GM18951 (cell line): ENCODE measurements around the gene GLTPD2.

Experiments used
- POLR2A ChIP-seq: IDR thresholded peaks from 4 replicates; pipeline ENCODE4 v1.6.1; 2011; ENCODE audit warnings: mild to moderate bottlenecking; ENCODE audit not compliant: insufficient read length, insufficient read depth; ENCODE audit errors: extremely low read depth
- in situ Hi-C: fragments of 300-500 bp; cut with MboI; formaldehyde crosslinking; loops from one replicate; pipeline ENCODE4 v1.12.0; 2022; ENCODE audit warnings: low sequenced_read_pairs, mixed read lengths, inconsistent platforms; ENCODE audit not compliant: unreplicated experiment

The GLTPD2 gene

DNA sequence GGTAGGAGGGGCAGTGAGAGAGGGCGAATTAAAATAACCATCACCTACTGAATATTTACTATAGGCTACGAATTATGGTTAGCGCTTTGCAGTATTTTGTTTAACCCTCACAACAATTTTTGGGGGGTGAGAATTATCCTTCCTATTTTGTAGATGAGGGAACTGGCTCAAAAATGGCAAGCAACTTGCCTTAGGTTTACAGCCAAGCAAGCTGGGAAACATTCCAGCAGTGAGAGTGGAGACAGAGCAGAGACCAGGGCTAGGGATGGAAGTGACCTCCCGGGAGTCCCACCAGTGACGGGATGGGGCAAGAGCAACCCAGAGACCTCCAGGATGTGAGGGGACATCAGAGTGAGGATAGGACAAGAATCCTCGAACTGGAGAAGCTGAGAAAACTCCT is 2.2 kb upstream of the GLTPD2 start:
- no peak for TF ChIP-seq POLR2A
- in situ Hi-C loops: no loop called here

DNA sequence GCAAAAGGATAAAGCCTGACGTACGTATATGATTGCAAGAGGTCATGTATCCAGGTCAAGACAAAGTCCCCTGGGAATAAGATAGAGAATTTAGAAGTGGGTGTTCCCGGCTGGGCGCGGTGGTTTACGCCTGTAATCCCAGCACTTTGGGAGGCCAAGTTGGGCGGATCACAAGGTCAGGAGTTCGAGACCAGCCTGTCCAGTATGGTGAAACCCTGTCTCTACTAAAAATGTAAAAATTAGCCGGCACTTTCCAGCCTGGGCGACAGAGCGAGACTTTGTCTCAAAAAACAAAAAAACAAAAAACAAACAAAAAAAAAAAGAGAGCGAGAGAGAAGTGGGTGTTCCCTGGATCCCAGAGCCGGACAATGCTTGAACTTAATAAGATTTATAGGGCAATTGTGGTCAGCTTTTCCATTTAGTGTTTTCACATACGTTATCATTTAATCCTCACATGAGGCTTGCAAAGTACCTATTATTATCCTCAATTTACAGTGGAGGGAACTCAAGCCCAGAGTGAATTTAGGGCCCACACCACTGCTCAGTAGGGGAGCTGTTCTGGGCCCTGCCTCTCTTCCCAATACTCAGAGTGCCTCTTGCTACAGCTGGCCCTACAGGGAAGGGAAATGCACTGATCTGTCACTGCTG is 481 bp upstream of the GLTPD2 start:
- no peak for TF ChIP-seq POLR2A
- in situ Hi-C loops: no loop called here

DNA sequence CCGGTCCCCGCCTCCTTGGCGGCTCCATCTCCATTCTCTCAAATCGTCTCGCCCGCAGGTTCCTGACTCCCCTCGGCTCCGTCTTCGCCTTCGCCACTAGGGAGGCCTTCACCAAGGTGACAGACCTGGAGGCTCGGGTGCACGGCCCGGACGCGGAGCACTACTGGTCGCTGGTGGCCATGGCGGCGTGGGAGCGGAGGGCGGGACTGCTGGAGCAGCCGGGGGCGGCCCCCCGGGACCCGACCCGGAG is 862 bp downstream of the GLTPD2 start:
- no peak for TF ChIP-seq POLR2A
- in situ Hi-C loops: no loop called here

DNA sequence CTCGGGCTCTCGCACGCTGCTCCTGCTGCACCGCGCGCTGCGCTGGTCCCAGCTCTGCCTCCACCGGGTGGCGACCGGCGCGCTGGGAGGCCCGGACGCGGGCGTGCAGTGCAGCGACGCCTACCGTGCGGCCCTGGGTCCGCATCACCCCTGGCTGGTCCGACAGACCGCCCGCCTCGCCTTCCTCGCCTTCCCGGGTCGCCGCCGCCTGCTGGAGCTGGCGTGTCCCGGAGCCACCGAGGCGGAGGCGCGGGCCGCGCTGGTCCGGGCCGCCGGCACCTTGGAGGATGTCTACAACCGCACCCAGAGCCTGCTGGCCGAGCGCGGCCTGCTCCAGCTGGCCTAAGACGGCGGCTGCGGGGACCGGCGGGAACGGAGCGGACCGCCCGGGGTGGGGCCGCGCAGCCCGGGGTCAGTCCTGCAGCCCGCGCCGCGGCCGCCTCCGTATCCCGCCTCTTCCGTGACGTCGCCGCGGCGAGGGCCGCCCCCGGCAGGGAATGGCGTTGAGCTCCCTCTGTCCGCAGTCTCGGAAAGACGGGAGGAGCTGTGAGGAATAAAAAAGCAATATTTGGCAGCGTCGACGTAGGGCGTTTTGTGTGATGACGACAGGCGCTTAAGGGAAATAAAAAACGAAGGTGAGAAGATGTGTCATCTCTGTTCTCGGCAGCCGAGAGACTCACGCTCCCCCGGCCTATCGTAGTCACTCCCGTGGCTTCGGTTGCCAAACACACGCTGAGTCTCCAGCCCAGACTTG is 1.4 kb downstream of the GLTPD2 start:
- in situ Hi-C loops: no loop called here
- peak; percentile 80 for TF ChIP-seq POLR2A

DNA sequence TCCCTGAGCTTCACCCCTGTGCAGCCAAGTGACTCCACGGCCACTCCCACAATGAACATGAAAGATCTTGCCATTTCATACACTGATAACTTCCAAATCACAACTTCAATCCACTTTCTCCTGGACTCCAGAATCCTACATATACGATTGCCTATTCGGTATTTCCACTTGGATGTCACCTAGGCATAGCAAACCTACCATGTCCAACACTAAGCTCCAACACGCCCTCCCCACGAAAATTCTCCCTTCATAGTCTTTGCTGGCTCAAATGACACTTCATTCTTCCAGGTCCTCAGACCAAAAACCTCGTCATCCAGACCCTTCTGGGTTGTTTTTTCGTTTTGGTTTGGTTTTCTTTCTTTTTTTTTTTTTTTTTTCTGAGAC is 1.9 kb downstream of the GLTPD2 start:
- TF ChIP-seq POLR2A: no peak
- in situ Hi-C loops: no loop called here

DNA sequence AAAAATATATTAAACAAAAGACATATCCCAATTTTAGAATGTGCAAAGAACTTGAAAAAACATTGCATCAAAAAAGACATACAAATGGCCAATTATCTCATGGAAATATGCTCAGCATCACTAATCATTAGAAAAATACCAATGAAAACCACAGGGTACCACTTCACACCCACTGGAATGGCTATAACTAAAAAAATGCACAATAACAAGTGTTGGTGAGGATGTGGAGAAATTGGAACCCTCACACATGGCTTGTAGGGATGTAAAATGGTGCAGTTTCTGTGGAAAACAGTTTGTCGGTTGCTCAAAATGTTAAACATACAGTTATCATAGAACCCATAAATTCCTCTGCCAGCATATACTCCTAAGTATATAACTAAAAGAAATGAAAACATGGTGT is 6.4 kb downstream of the GLTPD2 start:
- in situ Hi-C loops: no loop called here
- no peak for TF ChIP-seq POLR2A

DNA sequence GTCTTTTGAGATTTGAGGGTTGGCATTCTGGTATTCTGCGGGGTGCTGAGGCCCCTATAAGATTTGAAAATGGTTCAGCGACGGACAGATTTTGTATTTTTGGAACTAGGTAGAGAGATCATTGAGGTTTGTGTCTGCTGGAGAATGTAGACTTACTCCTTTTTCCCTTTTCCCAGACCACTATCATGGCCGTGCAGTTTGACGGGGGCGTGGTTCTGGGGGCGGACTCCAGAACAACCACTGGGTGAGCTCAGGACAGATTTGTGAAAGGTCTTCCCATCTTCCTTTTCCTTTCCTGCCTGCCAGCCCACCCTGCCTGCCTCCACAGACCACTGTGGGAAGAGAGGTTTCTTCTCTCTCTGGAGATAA is 7.8 kb downstream of the GLTPD2 start:
- TF ChIP-seq POLR2A: no peak
- in situ Hi-C loops: no loop called here

DNA sequence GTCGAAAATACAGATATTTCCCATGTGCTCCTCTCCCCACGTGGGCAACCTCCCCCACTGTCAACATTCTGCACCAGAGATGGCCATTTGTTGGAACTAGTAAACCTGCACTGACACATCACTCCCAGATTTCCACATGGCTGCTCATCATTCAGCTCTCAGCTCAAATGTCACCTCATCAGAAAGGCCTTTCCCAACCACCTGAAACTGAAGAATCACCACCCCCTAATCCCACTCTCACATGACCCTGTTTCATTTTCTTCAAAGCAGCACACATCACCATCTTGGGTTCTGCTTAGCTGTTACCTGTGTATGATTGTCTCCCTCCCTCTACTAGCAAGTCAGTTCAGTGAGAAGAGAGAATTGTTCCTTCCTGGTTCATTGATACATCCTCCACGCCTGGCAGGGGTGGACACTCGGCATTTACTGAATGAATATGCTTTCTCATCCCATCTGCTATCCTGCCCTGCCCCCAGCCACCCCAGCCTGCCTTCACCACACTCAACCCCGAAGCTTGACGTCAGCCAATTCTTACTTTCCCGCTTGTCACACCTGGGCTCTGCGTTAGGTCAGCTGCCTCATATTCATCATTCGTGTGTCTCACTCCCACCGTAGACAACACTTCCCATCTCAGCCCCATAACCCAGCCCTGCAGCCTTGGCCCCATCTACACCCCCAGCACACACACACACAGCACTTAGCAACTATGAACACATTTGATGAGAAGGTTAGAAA is 11.9 kb downstream of the GLTPD2 start:
- no peak for TF ChIP-seq POLR2A
- in situ Hi-C loops: no loop called here

DNA sequence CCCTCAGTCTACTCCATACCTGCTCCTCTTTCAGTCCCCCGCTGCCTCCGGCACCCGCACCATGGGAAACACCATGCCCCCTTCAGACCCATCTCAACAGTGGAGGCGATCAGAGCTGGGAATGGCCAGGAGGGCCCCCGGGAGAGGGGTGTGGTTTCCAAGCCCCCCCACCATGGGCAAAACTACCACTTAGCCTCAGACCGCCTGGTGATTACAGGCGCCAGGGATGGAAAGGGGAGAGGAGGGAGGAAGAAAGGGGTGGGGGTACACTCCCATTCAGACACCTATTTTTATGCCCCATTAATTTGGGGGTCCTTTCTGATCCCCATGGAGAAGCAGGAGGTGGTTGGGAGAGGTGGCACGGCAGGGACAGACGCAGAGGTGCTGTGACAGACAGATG is 13.5 kb downstream of the GLTPD2 start, which contains the start of gene C17orf114:
C17orf114 (minus strand) TSS at position 101 of the 400 bp plus-strand sequence.
- in situ Hi-C loops: no loop called here
- no peak for TF ChIP-seq POLR2A

DNA sequence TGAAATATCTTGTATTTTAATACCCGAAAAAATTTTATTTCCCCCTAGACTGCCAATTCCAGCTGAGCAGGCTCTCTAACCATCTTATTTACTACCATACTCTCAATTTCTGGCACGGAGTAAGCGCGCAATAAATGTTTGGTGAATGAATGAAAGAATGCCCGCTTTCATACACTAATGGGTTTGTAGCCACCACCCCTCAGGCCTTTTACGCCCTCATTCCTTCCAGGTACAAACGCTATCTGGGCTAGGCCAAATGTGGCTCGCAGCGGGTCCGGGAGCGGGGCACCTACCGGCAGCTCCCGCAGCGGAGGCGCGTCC is 17.7 kb downstream of the GLTPD2 start:
- no peak for TF ChIP-seq POLR2A
- in situ Hi-C loops: no loop called here

DNA sequence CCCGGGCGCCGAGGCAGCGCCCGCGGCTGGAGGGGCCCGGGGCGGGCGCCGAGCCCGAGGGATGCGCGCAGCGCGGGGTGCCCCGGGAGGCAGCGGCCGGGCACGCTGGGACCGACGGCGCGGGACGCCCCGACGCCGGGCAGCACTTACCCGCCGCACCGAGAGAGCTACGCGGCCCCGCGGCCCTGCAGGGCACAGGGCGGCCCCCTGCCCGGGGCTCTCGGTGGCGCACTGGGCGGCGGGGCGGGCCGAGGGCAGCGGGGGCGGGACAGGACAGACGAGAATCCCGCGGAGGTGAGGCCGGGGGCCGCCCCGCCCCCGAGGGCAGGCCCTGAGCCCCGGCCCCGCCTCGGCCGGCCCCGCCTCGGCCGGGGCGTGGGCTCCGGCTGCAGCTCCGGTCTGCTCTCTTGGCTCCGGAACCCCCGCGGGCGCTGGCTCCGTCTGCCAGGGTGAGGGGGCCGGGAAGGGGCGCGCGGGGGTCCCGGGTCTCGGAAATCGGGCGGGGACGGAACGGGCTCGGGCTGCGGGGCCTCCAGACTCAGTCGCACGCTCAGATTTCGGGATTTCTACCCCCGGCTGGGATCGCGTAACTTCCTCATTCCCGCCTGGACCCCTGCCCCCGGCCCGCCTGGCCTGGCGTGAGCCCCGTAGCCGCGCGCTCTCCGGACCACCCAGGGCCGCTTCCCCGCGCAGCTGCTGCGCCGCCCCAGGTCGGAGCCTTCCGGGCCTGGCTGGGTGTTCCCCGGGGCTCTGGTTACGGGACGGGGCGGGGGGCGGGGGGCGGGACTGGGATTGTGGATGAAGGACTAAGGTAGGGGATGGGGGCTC is 18.2 kb downstream of the GLTPD2 start, which contains the start of gene PLD2:
PLD2 (plus strand) TSS at position 376 of the 828 bp plus-strand sequence. CDS start 621 bp downstream, outside the sequence.
- peak; percentile 77 for TF ChIP-seq POLR2A
- in situ Hi-C loops: no loop called here

DNA sequence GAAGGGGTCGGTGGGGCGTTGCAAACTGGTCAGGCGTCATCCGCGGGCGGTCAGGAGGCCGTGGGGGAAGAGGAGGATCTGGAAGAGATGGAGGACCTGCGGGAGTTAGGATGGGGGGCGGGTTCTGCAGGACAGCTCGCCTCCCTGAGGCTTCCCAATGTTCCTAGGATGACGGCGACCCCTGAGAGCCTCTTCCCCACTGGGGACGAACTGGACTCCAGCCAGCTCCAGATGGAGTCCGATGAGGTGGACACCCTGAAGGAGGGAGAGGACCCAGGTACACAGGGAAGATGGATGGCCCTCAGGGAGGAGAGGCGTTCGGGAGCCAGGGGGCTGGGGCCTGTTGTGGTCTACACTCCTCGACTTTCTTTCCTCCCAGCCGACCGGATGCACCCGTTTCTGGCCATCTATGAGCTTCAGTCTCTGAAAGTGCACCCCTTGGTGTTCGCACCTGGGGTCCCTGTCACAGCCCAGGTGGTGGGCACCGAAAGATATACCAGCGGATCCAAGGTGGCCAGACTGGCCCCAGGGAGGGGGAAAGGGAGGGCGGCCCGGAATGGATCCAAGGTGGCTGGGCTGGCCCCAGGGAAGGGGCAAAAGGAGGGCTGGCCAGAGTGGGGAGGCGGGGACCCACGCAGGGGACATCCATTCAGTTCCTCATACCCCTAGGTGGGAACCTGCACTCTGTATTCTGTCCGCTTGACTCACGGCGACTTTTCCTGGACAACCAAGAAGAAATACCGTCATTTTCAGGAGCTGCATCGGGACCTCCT is 19.0 kb downstream of the GLTPD2 start:
- TF ChIP-seq POLR2A: no peak
- in situ Hi-C loops: no loop called here

DNA sequence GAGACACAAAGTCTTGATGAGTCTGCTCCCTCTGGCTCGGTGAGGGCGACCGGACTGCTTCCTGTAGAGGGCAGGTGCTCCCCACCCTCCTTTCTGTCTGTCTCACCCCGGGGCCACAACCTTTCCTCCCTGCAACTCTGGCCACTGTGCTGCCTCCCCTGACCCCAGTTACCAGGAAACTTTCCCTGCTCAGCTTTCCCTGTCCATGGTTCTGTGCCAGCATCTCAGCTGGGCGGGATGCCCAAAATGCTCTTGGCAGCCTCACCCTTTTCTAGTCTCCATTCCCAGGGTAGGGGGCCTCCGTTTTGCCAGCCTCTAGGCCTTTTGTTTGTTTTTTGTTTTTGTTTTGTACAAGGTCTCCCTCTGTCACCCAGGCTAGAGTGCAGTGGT is 19.6 kb downstream of the GLTPD2 start:
- no peak for TF ChIP-seq POLR2A
- in situ Hi-C loops: no loop called here

DNA sequence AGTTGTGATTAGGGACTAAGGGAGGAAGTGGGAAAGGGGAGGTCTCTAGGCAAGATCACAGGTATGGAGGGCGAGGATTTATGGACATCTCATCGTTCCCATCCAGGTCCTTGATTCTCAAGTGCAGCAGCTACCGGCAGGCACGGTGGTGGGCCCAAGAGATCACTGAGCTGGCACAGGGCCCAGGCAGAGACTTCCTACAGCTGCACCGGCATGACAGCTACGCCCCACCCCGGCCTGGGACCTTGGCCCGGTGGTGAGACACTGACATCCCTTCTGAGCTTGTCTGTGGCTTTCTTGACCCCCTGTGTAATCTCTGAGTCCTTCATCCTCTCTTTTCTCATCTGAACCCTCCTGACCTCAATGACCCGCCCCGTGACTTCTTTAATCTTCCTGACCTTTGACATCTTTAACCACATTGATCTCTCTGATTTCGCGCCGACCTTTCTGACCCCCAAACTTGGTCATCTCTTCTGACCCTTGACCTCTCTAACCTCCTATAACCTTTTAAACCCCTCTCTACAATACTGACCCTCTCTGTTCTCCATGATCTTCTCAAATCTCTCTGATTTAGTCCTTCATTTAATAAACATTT is 22.0 kb downstream of the GLTPD2 start:
- no peak for TF ChIP-seq POLR2A
- in situ Hi-C loops: no loop called here
